22Rv1 (cell line): ENCODE measurements around the gene CLCN2.

Experiments used
- CTCF ChIP-seq: fragments of 450-650 bp; IDR thresholded peaks from 2 replicates; pipeline ENCODE4 v1.5.1; 2017; ENCODE audit warnings: mild to moderate bottlenecking
- ZFX ChIP-seq: fragments of 450-650 bp; IDR thresholded peaks from 2 replicates; pipeline ENCODE4 v1.6.1; 2017; ENCODE audit warnings: antibody characterized with exemption, borderline replicate concordance

GRCh38 chr3:184343200-184343876, 18.1 kb downstream of the CLCN2 start:
- TF ChIP-seq CTCF: no peak
- no peak for TF ChIP-seq ZFX
